GM23338 (cell line): ENCODE measurements around the gene CNTNAP4. TPM values are rescaled to one million over a fixed set of nuclear protein-coding genes. Genes with fewer than 3 reads are reported as not detected.

Experiments used
- ATAC-seq: fragments of 200-7000 bp; cut with Tn5 transposase; 3 replicates; pipeline ENCODE4 v1.9.1; 2020
- DNase-seq: peaks from one replicate; pipeline ENCODE4 v3.0.0-alpha.2; 2015; ENCODE audit warnings: low spot score
- H2AFZ ChIP-seq: fragments of 200-600 bp; sonication (generic); 2 replicates; pipeline ENCODE4 v1.8.0; 2016; ENCODE audit warnings: antibody characterized with exemption, mild to moderate bottlenecking, moderate library complexity
- H3F3A ChIP-seq: fragments of 200-600 bp; sonication (generic); replicated peaks from 2 replicates; pipeline ENCODE4 v1.8.0; 2017; ENCODE audit warnings: antibody characterized with exemption, mixed run types, low read depth
- H3K27ac ChIP-seq: fragments of 200-600 bp; sonication (generic); 2 replicates; pipeline ENCODE4 v1.6.1; 2016; ENCODE audit warnings: low read depth
- H3K27me3 ChIP-seq: fragments of 200-600 bp; sonication (generic); 2 replicates; pipeline ENCODE4 v1.8.0; 2016; ENCODE audit warnings: mild to moderate bottlenecking, mixed run types, moderate library complexity; ENCODE audit not compliant: insufficient read depth
- H3K36me3 ChIP-seq: fragments of 200-600 bp; sonication (generic); 2 replicates; pipeline ENCODE4 v1.8.0; 2016; ENCODE audit warnings: mild to moderate bottlenecking; ENCODE audit not compliant: insufficient read depth
- H3K4me1 ChIP-seq: fragments of 200-600 bp; sonication (generic); 2 replicates; pipeline ENCODE4 v1.8.0; 2016; ENCODE audit warnings: mild to moderate bottlenecking, moderate library complexity; ENCODE audit not compliant: insufficient read depth
- H3K4me2 ChIP-seq: fragments of 200-600 bp; sonication (generic); 2 replicates; pipeline ENCODE4 v1.7.1; 2017; ENCODE audit warnings: mixed run types
- H3K4me3 ChIP-seq: fragments of 200-600 bp; sonication (generic); 2 replicates; pipeline ENCODE4 v1.6.1; 2016; ENCODE audit warnings: mixed run types
- H3K79me2 ChIP-seq: fragments of 200-600 bp; sonication (generic); replicated peaks from 2 replicates; pipeline ENCODE4 v1.8.0; 2017; ENCODE audit warnings: mild to moderate bottlenecking; ENCODE audit not compliant: insufficient read depth
- H3K9me2 ChIP-seq: fragments of 200-600 bp; sonication (generic); 2 replicates; pipeline ENCODE4 v1.8.0; 2017; ENCODE audit not compliant: insufficient read depth
- H4K20me1 ChIP-seq: fragments of 200-600 bp; sonication (generic); replicated peaks from 2 replicates; pipeline ENCODE4 v1.8.0; 2017; ENCODE audit warnings: mild to moderate bottlenecking; ENCODE audit not compliant: insufficient read depth
- H3K27ac Mint-ChIP-seq: 2 replicates; pipeline ENCODE4 v1.8.0; 2020; ENCODE audit warnings: inconsistent platforms, mild to moderate bottlenecking, moderate library complexity, mixed read lengths
- H3K27me3 Mint-ChIP-seq: 3 replicates; pipeline ENCODE4 v1.8.0; 2022; ENCODE audit warnings: low read depth, mild to moderate bottlenecking, moderate library complexity, mixed read lengths, inconsistent platforms; ENCODE audit not compliant: insufficient read depth, poor library complexity
- H3K36me3 Mint-ChIP-seq: 3 replicates; pipeline ENCODE4 v1.8.0; 2021; ENCODE audit warnings: low read depth, mild to moderate bottlenecking, inconsistent platforms, moderate library complexity, mixed read lengths
- H3K4me1 Mint-ChIP-seq: 3 replicates; pipeline ENCODE4 v1.8.0; 2020; ENCODE audit warnings: mild to moderate bottlenecking, inconsistent platforms, mixed read lengths
- H3K4me3 Mint-ChIP-seq: 3 replicates; pipeline ENCODE4 v1.8.0; 2021; ENCODE audit warnings: moderate library complexity, mild to moderate bottlenecking, inconsistent platforms, mixed read lengths
- H3K9me3 Mint-ChIP-seq: 3 replicates; pipeline ENCODE4 v1.8.0; 2020; ENCODE audit warnings: moderate library complexity, mild to moderate bottlenecking, inconsistent platforms, mixed read lengths
- CREB1 ChIP-seq: fragments of 250-450 bp; sonication (Bioruptor Pico); IDR thresholded peaks from 2 replicates; pipeline ENCODE4 v1.5.0; 2020; ENCODE audit warnings: low read depth, mild to moderate bottlenecking, moderate library complexity
- EZH2 ChIP-seq: fragments of 200-600 bp; sonication (generic); IDR thresholded peaks from one replicate; pipeline ENCODE4 v1.8.0; 2017; ENCODE audit warnings: antibody characterized with exemption, mild to moderate bottlenecking, low read depth; ENCODE audit not compliant: unreplicated experiment
- EZH2phosphoT487 ChIP-seq: fragments of 200-600 bp; sonication (generic); IDR thresholded peaks from one replicate; pipeline ENCODE4 v1.8.1; 2018; ENCODE audit warnings: antibody characterized with exemption; ENCODE audit not compliant: unreplicated experiment
- JUNB ChIP-seq: IDR thresholded peaks from one replicate; pipeline ENCODE4 v1.6.1; 2016; ENCODE audit warnings: antibody characterized with exemption; ENCODE audit not compliant: unreplicated experiment
- NANOG ChIP-seq: IDR thresholded peaks from 2 replicates; pipeline ENCODE4 v1.6.1; 2016; ENCODE audit warnings: antibody characterized with exemption, borderline replicate concordance
- POLR2AphosphoS5 ChIP-seq: IDR thresholded peaks from 2 replicates; pipeline ENCODE4 v1.6.1; 2016; ENCODE audit warnings: antibody characterized with exemption, low read depth
- STAT1 ChIP-seq: IDR thresholded peaks from one replicate; pipeline ENCODE4 v1.6.1; 2016; ENCODE audit warnings: antibody characterized with exemption; ENCODE audit not compliant: unreplicated experiment
- ZNF331 ChIP-seq: fragments of 250-450 bp; sonication (Bioruptor Pico); IDR thresholded peaks from 2 replicates; pipeline ENCODE4 v1.5.0; 2020; ENCODE audit warnings: low read depth, mild to moderate bottlenecking, moderate library complexity
- polyA plus RNA-seq: library from polyadenylated mRNA; unstranded; fragments of >200 nt; fragmentation: Nextera tagmentation; extraction: Ambion mirVana; gene quantifications from 2 replicates; pipeline ENCODE4 v1.2.1, GENCODE V29; 2016
- total RNA-seq: library from RNA; depleted of rRNA; stranded (reverse); fragments of >200 nt; shearing (Covaris generic); gene quantifications from 2 replicates; pipeline ENCODE4 v1.2.3, GENCODE V29; 2014
- TF ChIP-seq, protein P1 (sequence below): IDR thresholded peaks from one replicate; pipeline ENCODE4 v1.6.1; 2018; ENCODE audit warnings: antibody characterized with exemption; ENCODE audit not compliant: unreplicated experiment
- TF ChIP-seq, protein P2 (sequence below): IDR thresholded peaks from 2 replicates; pipeline ENCODE4 v1.6.1; 2016; ENCODE audit warnings: antibody characterized with exemption
- TF ChIP-seq, protein P3 (sequence below), 2 experiments: fragments of 200-600 bp in 1 of 2; sonication (generic) in 1 of 2; conservative IDR thresholded peaks; 2 replicates each; pipeline versions ENCODE4 v1.5.1 to v1.6.1; 2016 to 2017; ENCODE audit warnings: antibody characterized with exemption in 2 of 2, low read depth in 2 of 2, mild to moderate bottlenecking in 2 of 2, moderate library complexity in 1 of 2
- TF ChIP-seq, protein P4 (sequence below): fragments of 250-450 bp; sonication (Bioruptor Pico); IDR thresholded peaks from 2 replicates; pipeline ENCODE4 v1.5.0; 2020; ENCODE audit warnings: mild to moderate bottlenecking, moderate library complexity

Gene CNTNAP4
- total and polyA plus RNA-seq, 2 experiments from 2014 or later, result not detected

- DNase-seq, result no peak
- no peak for ATAC-seq
- Mint-ChIP-seq H3K9me3 (peaks cover 69% of the 10 kb centered on the region), H3K27ac (no peak overlapping the region), H3K36me3 (peaks cover 6% of the 10 kb centered on the region; the same call in 1 of the 3 replicates), H3K4me3 (no peak overlapping the region), H3K27me3 (no peaks in the 10 kb centered on the region), H3K4me1 (0 out of 3 replicates have a peak, but pooled peaks cover 2% of the 10 kb centered on the region)
- Histone ChIP-seq H2AFZ (no peak overlapping the region), H3K9me2 (no peaks in the 10 kb centered on the region), H3F3A (no peaks in the 10 kb centered on the region), H3K36me3 (no peaks in the 10 kb centered on the region), H3K4me3 (no peak overlapping the region), H3K4me2 (no peak overlapping the region), H3K27ac (no peak overlapping the region), H4K20me1 (no peaks in the 10 kb centered on the region; the same call in 1 of the 2 replicates), H3K79me2 (no peaks in the 10 kb centered on the region), H3K4me1 (peaks cover 7% of the 10 kb centered on the region), H3K27me3 (no peaks in the 10 kb centered on the region)
- TF ChIP-seq STAT1 (no peak), POLR2AphosphoS5 (no peak), EZH2 (no peak), JUNB (no peak), EZH2phosphoT487 (no peak), ZNF331 (no peak), NANOG (no peak), CREB1 (no peak)
- TF ChIP-seq, protein P1, sequence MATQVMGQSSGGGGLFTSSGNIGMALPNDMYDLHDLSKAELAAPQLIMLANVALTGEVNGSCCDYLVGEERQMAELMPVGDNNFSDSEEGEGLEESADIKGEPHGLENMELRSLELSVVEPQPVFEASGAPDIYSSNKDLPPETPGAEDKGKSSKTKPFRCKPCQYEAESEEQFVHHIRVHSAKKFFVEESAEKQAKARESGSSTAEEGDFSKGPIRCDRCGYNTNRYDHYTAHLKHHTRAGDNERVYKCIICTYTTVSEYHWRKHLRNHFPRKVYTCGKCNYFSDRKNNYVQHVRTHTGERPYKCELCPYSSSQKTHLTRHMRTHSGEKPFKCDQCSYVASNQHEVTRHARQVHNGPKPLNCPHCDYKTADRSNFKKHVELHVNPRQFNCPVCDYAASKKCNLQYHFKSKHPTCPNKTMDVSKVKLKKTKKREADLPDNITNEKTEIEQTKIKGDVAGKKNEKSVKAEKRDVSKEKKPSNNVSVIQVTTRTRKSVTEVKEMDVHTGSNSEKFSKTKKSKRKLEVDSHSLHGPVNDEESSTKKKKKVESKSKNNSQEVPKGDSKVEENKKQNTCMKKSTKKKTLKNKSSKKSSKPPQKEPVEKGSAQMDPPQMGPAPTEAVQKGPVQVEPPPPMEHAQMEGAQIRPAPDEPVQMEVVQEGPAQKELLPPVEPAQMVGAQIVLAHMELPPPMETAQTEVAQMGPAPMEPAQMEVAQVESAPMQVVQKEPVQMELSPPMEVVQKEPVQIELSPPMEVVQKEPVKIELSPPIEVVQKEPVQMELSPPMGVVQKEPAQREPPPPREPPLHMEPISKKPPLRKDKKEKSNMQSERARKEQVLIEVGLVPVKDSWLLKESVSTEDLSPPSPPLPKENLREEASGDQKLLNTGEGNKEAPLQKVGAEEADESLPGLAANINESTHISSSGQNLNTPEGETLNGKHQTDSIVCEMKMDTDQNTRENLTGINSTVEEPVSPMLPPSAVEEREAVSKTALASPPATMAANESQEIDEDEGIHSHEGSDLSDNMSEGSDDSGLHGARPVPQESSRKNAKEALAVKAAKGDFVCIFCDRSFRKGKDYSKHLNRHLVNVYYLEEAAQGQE, result no peak
- TF ChIP-seq, protein P2, sequence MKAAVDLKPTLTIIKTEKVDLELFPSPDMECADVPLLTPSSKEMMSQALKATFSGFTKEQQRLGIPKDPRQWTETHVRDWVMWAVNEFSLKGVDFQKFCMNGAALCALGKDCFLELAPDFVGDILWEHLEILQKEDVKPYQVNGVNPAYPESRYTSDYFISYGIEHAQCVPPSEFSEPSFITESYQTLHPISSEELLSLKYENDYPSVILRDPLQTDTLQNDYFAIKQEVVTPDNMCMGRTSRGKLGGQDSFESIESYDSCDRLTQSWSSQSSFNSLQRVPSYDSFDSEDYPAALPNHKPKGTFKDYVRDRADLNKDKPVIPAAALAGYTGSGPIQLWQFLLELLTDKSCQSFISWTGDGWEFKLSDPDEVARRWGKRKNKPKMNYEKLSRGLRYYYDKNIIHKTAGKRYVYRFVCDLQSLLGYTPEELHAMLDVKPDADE, result no peak
- TF ChIP-seq, protein P3, sequence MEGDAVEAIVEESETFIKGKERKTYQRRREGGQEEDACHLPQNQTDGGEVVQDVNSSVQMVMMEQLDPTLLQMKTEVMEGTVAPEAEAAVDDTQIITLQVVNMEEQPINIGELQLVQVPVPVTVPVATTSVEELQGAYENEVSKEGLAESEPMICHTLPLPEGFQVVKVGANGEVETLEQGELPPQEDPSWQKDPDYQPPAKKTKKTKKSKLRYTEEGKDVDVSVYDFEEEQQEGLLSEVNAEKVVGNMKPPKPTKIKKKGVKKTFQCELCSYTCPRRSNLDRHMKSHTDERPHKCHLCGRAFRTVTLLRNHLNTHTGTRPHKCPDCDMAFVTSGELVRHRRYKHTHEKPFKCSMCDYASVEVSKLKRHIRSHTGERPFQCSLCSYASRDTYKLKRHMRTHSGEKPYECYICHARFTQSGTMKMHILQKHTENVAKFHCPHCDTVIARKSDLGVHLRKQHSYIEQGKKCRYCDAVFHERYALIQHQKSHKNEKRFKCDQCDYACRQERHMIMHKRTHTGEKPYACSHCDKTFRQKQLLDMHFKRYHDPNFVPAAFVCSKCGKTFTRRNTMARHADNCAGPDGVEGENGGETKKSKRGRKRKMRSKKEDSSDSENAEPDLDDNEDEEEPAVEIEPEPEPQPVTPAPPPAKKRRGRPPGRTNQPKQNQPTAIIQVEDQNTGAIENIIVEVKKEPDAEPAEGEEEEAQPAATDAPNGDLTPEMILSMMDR (conservative IDR thresholded peaks at IDR 0.05; ENCODE audit: low read depth in 2 of 2), result no peak
- TF ChIP-seq, protein P4, sequence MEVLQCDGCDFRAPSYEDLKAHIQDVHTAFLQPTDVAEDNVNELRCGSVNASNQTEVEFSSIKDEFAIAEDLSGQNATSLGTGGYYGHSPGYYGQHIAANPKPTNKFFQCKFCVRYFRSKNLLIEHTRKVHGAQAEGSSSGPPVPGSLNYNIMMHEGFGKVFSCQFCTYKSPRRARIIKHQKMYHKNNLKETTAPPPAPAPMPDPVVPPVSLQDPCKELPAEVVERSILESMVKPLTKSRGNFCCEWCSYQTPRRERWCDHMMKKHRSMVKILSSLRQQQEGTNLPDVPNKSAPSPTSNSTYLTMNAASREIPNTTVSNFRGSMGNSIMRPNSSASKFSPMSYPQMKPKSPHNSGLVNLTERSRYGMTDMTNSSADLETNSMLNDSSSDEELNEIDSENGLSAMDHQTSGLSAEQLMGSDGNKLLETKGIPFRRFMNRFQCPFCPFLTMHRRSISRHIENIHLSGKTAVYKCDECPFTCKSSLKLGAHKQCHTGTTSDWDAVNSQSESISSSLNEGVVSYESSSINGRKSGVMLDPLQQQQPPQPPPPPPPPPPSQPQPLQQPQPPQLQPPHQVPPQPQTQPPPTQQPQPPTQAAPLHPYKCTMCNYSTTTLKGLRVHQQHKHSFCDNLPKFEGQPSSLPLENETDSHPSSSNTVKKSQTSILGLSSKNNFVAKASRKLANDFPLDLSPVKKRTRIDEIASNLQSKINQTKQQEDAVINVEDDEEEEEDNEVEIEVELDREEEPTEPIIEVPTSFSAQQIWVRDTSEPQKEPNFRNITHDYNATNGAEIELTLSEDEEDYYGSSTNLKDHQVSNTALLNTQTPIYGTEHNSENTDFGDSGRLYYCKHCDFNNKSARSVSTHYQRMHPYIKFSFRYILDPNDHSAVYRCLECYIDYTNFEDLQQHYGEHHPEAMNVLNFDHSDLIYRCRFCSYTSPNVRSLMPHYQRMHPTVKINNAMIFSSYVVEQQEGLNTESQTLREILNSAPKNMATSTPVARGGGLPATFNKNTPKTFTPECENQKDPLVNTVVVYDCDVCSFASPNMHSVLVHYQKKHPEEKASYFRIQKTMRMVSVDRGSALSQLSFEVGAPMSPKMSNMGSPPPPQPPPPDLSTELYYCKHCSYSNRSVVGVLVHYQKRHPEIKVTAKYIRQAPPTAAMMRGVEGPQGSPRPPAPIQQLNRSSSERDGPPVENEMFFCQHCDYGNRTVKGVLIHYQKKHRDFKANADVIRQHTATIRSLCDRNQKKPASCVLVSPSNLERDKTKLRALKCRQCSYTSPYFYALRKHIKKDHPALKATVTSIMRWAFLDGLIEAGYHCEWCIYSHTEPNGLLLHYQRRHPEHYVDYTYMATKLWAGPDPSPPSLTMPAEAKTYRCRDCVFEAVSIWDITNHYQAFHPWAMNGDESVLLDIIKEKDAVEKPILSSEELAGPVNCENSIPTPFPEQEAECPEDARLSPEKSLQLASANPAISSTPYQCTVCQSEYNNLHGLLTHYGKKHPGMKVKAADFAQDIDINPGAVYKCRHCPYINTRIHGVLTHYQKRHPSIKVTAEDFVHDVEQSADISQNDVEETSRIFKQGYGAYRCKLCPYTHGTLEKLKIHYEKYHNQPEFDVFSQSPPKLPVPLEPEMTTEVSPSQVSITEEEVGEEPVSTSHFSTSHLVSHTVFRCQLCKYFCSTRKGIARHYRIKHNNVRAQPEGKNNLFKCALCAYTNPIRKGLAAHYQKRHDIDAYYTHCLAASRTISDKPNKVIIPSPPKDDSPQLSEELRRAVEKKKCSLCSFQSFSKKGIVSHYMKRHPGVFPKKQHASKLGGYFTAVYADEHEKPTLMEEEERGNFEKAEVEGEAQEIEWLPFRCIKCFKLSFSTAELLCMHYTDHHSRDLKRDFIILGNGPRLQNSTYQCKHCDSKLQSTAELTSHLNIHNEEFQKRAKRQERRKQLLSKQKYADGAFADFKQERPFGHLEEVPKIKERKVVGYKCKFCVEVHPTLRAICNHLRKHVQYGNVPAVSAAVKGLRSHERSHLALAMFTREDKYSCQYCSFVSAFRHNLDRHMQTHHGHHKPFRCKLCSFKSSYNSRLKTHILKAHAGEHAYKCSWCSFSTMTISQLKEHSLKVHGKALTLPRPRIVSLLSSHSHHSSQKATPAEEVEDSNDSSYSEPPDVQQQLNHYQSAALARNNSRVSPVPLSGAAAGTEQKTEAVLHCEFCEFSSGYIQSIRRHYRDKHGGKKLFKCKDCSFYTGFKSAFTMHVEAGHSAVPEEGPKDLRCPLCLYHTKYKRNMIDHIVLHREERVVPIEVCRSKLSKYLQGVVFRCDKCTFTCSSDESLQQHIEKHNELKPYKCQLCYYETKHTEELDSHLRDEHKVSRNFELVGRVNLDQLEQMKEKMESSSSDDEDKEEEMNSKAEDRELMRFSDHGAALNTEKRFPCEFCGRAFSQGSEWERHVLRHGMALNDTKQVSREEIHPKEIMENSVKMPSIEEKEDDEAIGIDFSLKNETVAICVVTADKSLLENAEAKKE, result no peak
Measured at GRCh38 chr16:76371441-76371840, 94.2 kb downstream of the CNTNAP4 start.
